H9 (cell line): ENCODE results near the gene RPL18. TPM values are rescaled to one million over a fixed set of nuclear protein-coding genes. Genes with fewer than 3 reads are reported as not detected.

ENCODE experiments used
- DNase-seq: peaks from one replicate; pipeline ENCODE4 v3.0.0-alpha.2; 2017
- H2AFZ ChIP-seq: one replicate; pipeline ENCODE4 v1.6.1; 2013; ENCODE audit warnings: mild to moderate bottlenecking, low read length, control low read depth, moderate library complexity
- H2AK5ac ChIP-seq: 2 replicates; pipeline ENCODE4 v1.6.1; 2013; ENCODE audit warnings: low read length, control low read depth, mixed read lengths; ENCODE audit not compliant: insufficient read length
- H2BK120ac ChIP-seq: one replicate; pipeline ENCODE4 v1.6.1; 2013; ENCODE audit warnings: low read depth, mild to moderate bottlenecking, low read length, control low read depth, inconsistent platforms; ENCODE audit not compliant: poor library complexity, severe bottlenecking
- H2BK12ac ChIP-seq: 2 replicates; pipeline ENCODE4 v1.6.1; 2013; ENCODE audit warnings: low read length, control low read depth, mixed read lengths, low read depth; ENCODE audit not compliant: insufficient read length
- H2BK15ac ChIP-seq: 2 replicates; pipeline ENCODE4 v1.6.1; 2013; ENCODE audit warnings: low read depth, low read length, control low read depth
- H2BK20ac ChIP-seq: one replicate; pipeline ENCODE4 v1.6.1; 2013; ENCODE audit warnings: low read depth, mild to moderate bottlenecking, low read length, control low read depth, inconsistent platforms; ENCODE audit not compliant: poor library complexity, severe bottlenecking
- H2BK5ac ChIP-seq: 2 replicates; pipeline ENCODE4 v1.6.1; 2013; ENCODE audit warnings: low read length, control low read depth, mixed read lengths; ENCODE audit not compliant: insufficient read length
- H3K14ac ChIP-seq: 2 replicates; pipeline ENCODE4 v1.6.1; 2013; ENCODE audit warnings: low read length, control low read depth; ENCODE audit not compliant: insufficient read depth
- H3K18ac ChIP-seq: 2 replicates; pipeline ENCODE4 v1.6.1; 2013; ENCODE audit warnings: low read depth, mild to moderate bottlenecking, mixed read lengths, low read length, control low read depth; ENCODE audit not compliant: insufficient read length
- H3K23ac ChIP-seq: 2 replicates; pipeline ENCODE4 v1.6.1; 2013; ENCODE audit warnings: low read length, control low read depth, mixed read lengths, low read depth; ENCODE audit not compliant: insufficient read length
- H3K23me2 ChIP-seq: 2 replicates; pipeline ENCODE4 v1.6.1; 2013; ENCODE audit warnings: low read depth, mild to moderate bottlenecking, mixed read lengths, low read length, control low read depth; ENCODE audit not compliant: insufficient read length, poor library complexity, severe bottlenecking
- H3K27ac ChIP-seq: 2 replicates; pipeline ENCODE4 v1.5.1; 2013; ENCODE audit warnings: low read length, control low read depth, mixed read lengths, low read depth; ENCODE audit not compliant: insufficient read length
- H3K27me3 ChIP-seq: 2 replicates; pipeline ENCODE4 v1.6.1; 2013; ENCODE audit warnings: low read length, control low read depth, inconsistent platforms; ENCODE audit not compliant: insufficient read depth
- H3K4ac ChIP-seq: 2 replicates; pipeline ENCODE4 v1.6.1; 2013; ENCODE audit warnings: low read depth, mild to moderate bottlenecking, control low read depth, inconsistent platforms, low read length, moderate library complexity
- H3K4me1 ChIP-seq: 2 replicates; pipeline ENCODE4 v1.6.1; 2013; ENCODE audit warnings: low read length, control low read depth, inconsistent platforms; ENCODE audit not compliant: insufficient read depth
- H3K4me2 ChIP-seq: 2 replicates; pipeline ENCODE4 v1.6.1; 2013; ENCODE audit warnings: low read length, control low read depth, mixed read lengths; ENCODE audit not compliant: insufficient read length, insufficient read depth
- H3K56ac ChIP-seq: 2 replicates; pipeline ENCODE4 v1.6.1; 2013; ENCODE audit warnings: low read depth, mild to moderate bottlenecking, mixed read lengths, low read length, control low read depth; ENCODE audit not compliant: insufficient read length
- H3K79me1 ChIP-seq: 2 replicates; pipeline ENCODE4 v1.6.1; 2013; ENCODE audit warnings: low read depth, mild to moderate bottlenecking, moderate library complexity, low read length, control low read depth, inconsistent platforms; ENCODE audit not compliant: insufficient read depth, poor library complexity, severe bottlenecking
- H3K79me2 ChIP-seq: 2 replicates; pipeline ENCODE4 v1.6.1; 2013; ENCODE audit warnings: low read length, control low read depth, inconsistent platforms; ENCODE audit not compliant: insufficient read depth
- H3K9ac ChIP-seq: 2 replicates; pipeline ENCODE4 v1.6.1; 2013; ENCODE audit warnings: low read length, control low read depth, mixed read lengths; ENCODE audit not compliant: insufficient read length; ENCODE audit errors: extremely low read depth
- H3K9me3 ChIP-seq: one replicate; pipeline ENCODE4 v1.6.1; 2013; ENCODE audit warnings: low read depth, low read length, inconsistent platforms; ENCODE audit not compliant: control insufficient read depth
- H3T11ph ChIP-seq: one replicate; pipeline ENCODE4 v1.6.1; 2013; ENCODE audit warnings: mild to moderate bottlenecking, low read length, control low read depth, inconsistent platforms
- H4K20me1 ChIP-seq: one replicate; pipeline ENCODE4 v1.6.1; 2013; ENCODE audit not compliant: control insufficient read depth, insufficient read length, insufficient read depth
- H4K5ac ChIP-seq: 2 replicates; pipeline ENCODE4 v1.6.1; 2013; ENCODE audit warnings: low read depth, mild to moderate bottlenecking, mixed read lengths, low read length, control low read depth; ENCODE audit not compliant: insufficient read length
- H4K8ac ChIP-seq: replicated peaks from 2 replicates; pipeline ENCODE4 v1.6.1; 2013; ENCODE audit warnings: low read length, control low read depth, mixed read lengths, low read depth; ENCODE audit not compliant: insufficient read length
- H4K91ac ChIP-seq: 2 replicates; pipeline ENCODE4 v1.6.1; 2013; ENCODE audit warnings: low read depth, mild to moderate bottlenecking, moderate library complexity, mixed read lengths, low read length, control low read depth; ENCODE audit not compliant: insufficient read length
- H3K27ac Mint-ChIP-seq, 3 experiments: 2 replicates in 2 of 3; 3 replicates in 1 of 3; pipeline ENCODE4 v1.8.0; 2020 to 2021; ENCODE audit warnings: mixed read lengths in 3 of 3, mild to moderate bottlenecking in 1 of 3, moderate library complexity in 1 of 3
- H3K27me3 Mint-ChIP-seq: 2 replicates; pipeline ENCODE4 v1.8.0; 2021; ENCODE audit warnings: low read depth, mild to moderate bottlenecking, moderate library complexity, mixed read lengths
- H3K36me3 Mint-ChIP-seq, 3 experiments: 2 replicates in 2 of 3; 3 replicates in 1 of 3; pipeline ENCODE4 v1.8.0; 2020 to 2021; ENCODE audit warnings: low read depth in 3 of 3, mixed read lengths in 3 of 3; ENCODE audit not compliant: insufficient read depth in 1 of 3
- H3K4me1 Mint-ChIP-seq, 2 experiments: 2 replicates each; pipeline ENCODE4 v1.8.0; 2020; ENCODE audit warnings: mixed read lengths in 2 of 2
- H3K4me3 Mint-ChIP-seq, 2 experiments: 2 replicates in 1 of 2; 3 replicates in 1 of 2; pipeline ENCODE4 v1.8.0; 2020 to 2021; ENCODE audit warnings: mild to moderate bottlenecking in 2 of 2, mixed read lengths in 2 of 2, moderate library complexity in 1 of 2
- H3K9me3 Mint-ChIP-seq, 2 experiments: 2 replicates in 1 of 2; 3 replicates in 1 of 2; pipeline ENCODE4 v1.8.0; 2020; ENCODE audit warnings: mild to moderate bottlenecking in 2 of 2, mixed read lengths in 2 of 2, moderate library complexity in 1 of 2
- CTCF ChIP-seq: fragments of 200-600 bp; sonication (generic); conservative IDR thresholded peaks from 3 replicates; pipeline ENCODE4 v1.8.0; 2021; ENCODE audit warnings: antibody characterized with exemption, mild to moderate bottlenecking
- WGBS: extraction: QIAGEN DNeasy Blood & Tissue Kit; methylation state at CpG from one replicate; pipeline ENCODE4 v1.1.7; 2013; ENCODE audit warnings: missing lambda C conversion rate, low lambda C conversion rate, mixed read lengths; ENCODE audit not compliant: insufficient read length; ENCODE audit errors: extremely low coverage; 5-methylcytosine and 5-hydroxymethylcytosine counted together
- total RNA-seq: library from RNA; stranded (reverse); gene quantifications from 2 replicates; pipeline ENCODE4 v1.2.1, GENCODE V29; 2021

The RPL18 gene
- total RNA-seq, 1 experiment from 2014 or later, result 1,855 TPM

DNA sequence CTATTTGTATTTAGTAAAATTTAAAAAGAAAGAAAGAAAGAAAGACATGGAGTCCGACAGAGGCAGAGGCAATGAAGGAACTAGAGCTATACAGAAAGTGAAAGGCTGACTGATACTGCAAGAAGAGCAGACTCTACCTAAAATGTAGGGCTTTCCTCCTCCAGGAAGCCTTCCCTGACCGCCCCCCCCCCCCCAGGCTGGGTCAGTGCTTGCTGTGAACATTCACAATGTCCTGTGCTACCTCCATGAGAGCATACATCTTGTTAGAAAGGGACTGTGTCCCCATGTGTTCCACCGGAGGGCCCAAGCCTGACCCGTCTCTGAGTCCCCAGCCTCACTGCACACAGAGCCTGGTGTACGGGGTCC, 32.7 kb upstream of the RPL18 start:
- peaks cover 0 to 4% of the 10 kb centered on the region in 2 experiments; a peak in 2 of 5 replicates for H3K9me3 Mint-ChIP-seq
- H3K18ac ChIP-seq, result no peak overlapping the region
- H3K4me3 Mint-ChIP-seq, result no peak overlapping the region
- DNase-seq, result no peak
- H3K79me2 ChIP-seq, result no peaks in the 10 kb centered on the region
- H3K14ac ChIP-seq, result no peak overlapping the region
- peaks cover 0 to 5% (median 0%) of the 10 kb centered on the region in 3 experiments; a peak in 2 of 7 replicates for H3K36me3 Mint-ChIP-seq
- no peak overlapping the region for H2BK12ac ChIP-seq
- no peaks in the 10 kb centered on the region for H3K9me3 ChIP-seq
- no peak overlapping the region for H2BK20ac ChIP-seq
- no peak overlapping the region for H3K4ac ChIP-seq
- TF ChIP-seq CTCF, result no peak
- H2AFZ ChIP-seq, result no peak overlapping the region
- H3K4me1 Mint-ChIP-seq, result peaks cover 15 to 17% of the 10 kb centered on the region in 2 experiments
- H2BK5ac ChIP-seq, result no peak overlapping the region
- no peaks in the 10 kb centered on the region for H3K4me1 ChIP-seq
- H3K23ac ChIP-seq, result no peak overlapping the region
- no peaks in the 10 kb centered on the region for H3K23me2 ChIP-seq
- H4K20me1 ChIP-seq, result no peaks in the 10 kb centered on the region
- H3K27me3 ChIP-seq, result no peaks in the 10 kb centered on the region
- no CpG with 5 or more reads among the region's 5 CpGs for WGBS
- H4K91ac ChIP-seq, result no peak overlapping the region
- H3K9ac ChIP-seq, result no peak overlapping the region
- no peaks in the 10 kb centered on the region for H3K79me1 ChIP-seq
- no peak overlapping the region for H3K27ac Mint-ChIP-seq
- no peak overlapping the region for H3T11ph ChIP-seq
- H3K27ac ChIP-seq, result no peak overlapping the region
- H4K5ac ChIP-seq, result no peak overlapping the region
- no peak overlapping the region for H2BK15ac ChIP-seq
- peaks cover 5% of the 10 kb centered on the region for H3K27me3 Mint-ChIP-seq
- no peak overlapping the region for H2AK5ac ChIP-seq
- no peak overlapping the region for H3K56ac ChIP-seq
- H2BK120ac ChIP-seq, result no peak overlapping the region
- no peak overlapping the region for H3K4me2 ChIP-seq
- no peak overlapping the region for H4K8ac ChIP-seq
